ENCODE results near the gene CAMK2D. TPM values are rescaled to one million over a fixed set of nuclear protein-coding genes. Genes with fewer than 3 reads are reported as not detected.
"Not testable (repeated sequence)": the region's sequence is repeated elsewhere in the genome, so short reads cannot be mapped to it uniquely, and the experiment has no call there.

Gene CAMK2D
- total RNA-seq, 2 experiments from 2014 or later: 42.8 to 46.7 TPM

GRCh38 chr4:113773014-113773413 lies 11.5 kb upstream of the CAMK2D start:
- DNase-seq: peak; percentile 2
- peaks cover 27% of the 10 kb centered on the region for H3K4me1 Mint-ChIP-seq
- peak overlapping the region; percentile 27 for H3K27ac Mint-ChIP-seq
- H3K9me3 Mint-ChIP-seq: peaks cover 7% of the 10 kb centered on the region
- H3K4me3 Mint-ChIP-seq: peak overlapping the region; percentile 68
- H3K36me3 Mint-ChIP-seq: peaks cover 6% of the 10 kb centered on the region
- no peaks in the 10 kb centered on the region for H3K27me3 Mint-ChIP-seq

GRCh38 chr4:113772319-113772718 lies 10.8 kb upstream of the CAMK2D start:
- peaks cover 6% of the 10 kb centered on the region for H3K36me3 Mint-ChIP-seq
- H3K4me1 Mint-ChIP-seq: peaks cover 32% of the 10 kb centered on the region
- H3K27me3 Mint-ChIP-seq: no peaks in the 10 kb centered on the region
- H3K9me3 Mint-ChIP-seq: peaks cover 7% of the 10 kb centered on the region
- H3K4me3 Mint-ChIP-seq: no peak overlapping the region
- DNase-seq: no peak
- no peak overlapping the region for H3K27ac Mint-ChIP-seq

DNA sequence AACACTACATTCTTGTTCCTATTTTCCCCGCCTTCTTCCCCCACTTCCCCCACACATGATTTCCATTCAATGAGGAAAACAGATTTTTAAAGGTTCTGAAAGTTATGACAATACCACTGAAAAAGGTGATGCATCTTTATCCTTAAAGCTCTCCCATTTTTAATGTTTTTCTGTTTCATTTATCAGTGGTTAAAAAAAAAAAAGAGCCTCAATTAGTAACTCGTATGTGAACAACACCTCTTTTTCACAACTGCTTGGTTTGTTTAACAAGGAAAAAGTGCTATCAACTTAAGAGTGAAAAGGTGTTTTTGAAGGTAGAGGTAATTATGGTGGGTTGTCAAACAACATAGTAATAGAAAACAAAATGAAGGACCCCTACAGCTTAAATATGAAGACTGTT lies 8.2 kb upstream of the CAMK2D start:
- no peak for DNase-seq
- Mint-ChIP-seq H3K27ac (peak overlapping the region; percentile 82), H3K36me3 (peaks cover 10% of the 10 kb centered on the region), H3K9me3 (peaks cover 7% of the 10 kb centered on the region), H3K4me1 (peaks cover 45% of the 10 kb centered on the region), H3K27me3 (no peaks in the 10 kb centered on the region), H3K4me3 (no peak overlapping the region)

- Mint-ChIP-seq H3K9me3 (peaks cover 7% of the 10 kb centered on the region), H3K36me3 (peaks cover 10% of the 10 kb centered on the region), H3K4me1 (peaks cover 45% of the 10 kb centered on the region), H3K27me3 (no peaks in the 10 kb centered on the region), H3K4me3 (no peak overlapping the region), H3K27ac (no peak overlapping the region)
- DNase-seq: no peak
Measured at GRCh38 chr4:113768952-113769351, 7.4 kb upstream of the CAMK2D start.

- H3K27me3 Mint-ChIP-seq: no peaks in the 10 kb centered on the region
- DNase-seq: no peak
- H3K4me1 Mint-ChIP-seq: peaks cover 46% of the 10 kb centered on the region
- H3K9me3 Mint-ChIP-seq: peaks cover 4% of the 10 kb centered on the region
- H3K27ac Mint-ChIP-seq: no peak overlapping the region
- no peak overlapping the region for H3K4me3 Mint-ChIP-seq
- peaks cover 7% of the 10 kb centered on the region for H3K36me3 Mint-ChIP-seq
Measured at GRCh38 chr4:113766882-113767281, 5.3 kb upstream of the CAMK2D start.

DNA sequence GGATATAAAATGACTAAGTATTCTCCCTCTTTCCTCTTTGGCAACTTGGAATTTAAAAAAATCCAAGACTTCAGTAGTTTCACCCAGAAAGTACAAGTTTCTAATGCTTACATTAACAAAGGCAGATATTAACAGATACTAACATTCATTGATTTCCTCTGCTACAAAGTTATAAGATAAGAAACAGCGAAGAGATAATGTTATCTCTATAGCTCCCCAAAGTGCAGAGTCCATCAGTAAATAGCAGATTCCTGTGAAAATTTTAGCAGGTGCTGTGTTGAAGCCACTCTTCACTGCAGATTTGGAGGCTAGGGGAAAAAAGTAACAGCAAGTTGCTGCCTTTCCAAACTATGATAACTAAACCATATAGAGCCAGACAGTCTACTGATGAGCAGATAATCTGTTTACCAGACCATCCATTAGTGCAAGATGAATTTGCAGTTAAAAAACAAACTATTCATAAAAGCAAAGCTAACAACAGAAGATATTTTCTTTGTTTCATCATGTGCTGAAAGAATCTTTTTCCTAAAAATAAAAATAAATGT lies 3.3 kb upstream of the CAMK2D start:
- peaks cover 11% of the 10 kb centered on the region for H3K36me3 Mint-ChIP-seq
- no peaks in the 10 kb centered on the region for H3K27me3 Mint-ChIP-seq
- no peak for DNase-seq
- no peak overlapping the region for H3K4me3 Mint-ChIP-seq
- peak overlapping the region; percentile 32 for H3K27ac Mint-ChIP-seq
- peaks cover 35% of the 10 kb centered on the region for H3K4me1 Mint-ChIP-seq
- peaks cover 4% of the 10 kb centered on the region for H3K9me3 Mint-ChIP-seq

DNA sequence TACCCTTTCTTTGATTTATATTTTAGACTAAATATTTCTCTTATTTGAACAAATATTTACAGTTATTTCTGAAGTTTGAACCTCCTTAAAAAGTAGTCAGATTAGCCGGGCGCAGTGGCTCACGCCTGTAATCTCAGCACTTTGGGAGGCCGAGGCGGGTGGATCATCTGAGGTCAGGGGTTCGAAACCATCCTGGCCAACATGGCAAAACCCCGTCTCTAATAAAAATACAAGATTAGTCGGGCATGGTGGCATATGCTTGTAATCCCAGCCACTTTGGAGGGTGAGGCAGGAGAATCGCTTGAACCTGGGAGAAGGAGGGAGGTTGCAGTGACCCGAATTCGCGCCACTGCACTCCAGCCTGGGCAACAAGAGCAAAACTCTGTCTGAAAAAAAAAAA lies 2.4 kb upstream of the CAMK2D start:
- H3K27me3 Mint-ChIP-seq: not testable (repeated sequence)

GRCh38 chr4:113763029-113763285 lies 1.4 kb upstream of the CAMK2D start:
- no peak for DNase-seq
- H3K4me1 Mint-ChIP-seq: peaks cover 38% of the 10 kb centered on the region
- no peaks in the 10 kb centered on the region for H3K9me3 Mint-ChIP-seq
- no peaks in the 10 kb centered on the region for H3K27me3 Mint-ChIP-seq
- H3K4me3 Mint-ChIP-seq: peak overlapping the region; percentile 83
- H3K36me3 Mint-ChIP-seq: peaks cover 20% of the 10 kb centered on the region
- peak overlapping the region; percentile 96 for H3K27ac Mint-ChIP-seq

More for the DNA sequence above, 2.4 kb upstream of the CAMK2D start:
- peak overlapping the region; percentile 6 for H3K27ac Mint-ChIP-seq
- H3K4me3 Mint-ChIP-seq, H3K9me3 Mint-ChIP-seq, DNase-seq: not testable (repeated sequence)
- H3K4me1 Mint-ChIP-seq: peaks cover 31% of the 10 kb centered on the region
- peaks cover 13% of the 10 kb centered on the region for H3K36me3 Mint-ChIP-seq

GRCh38 chr4:113762186-113763028 lies 869 bp upstream of the CAMK2D start:
- Mint-ChIP-seq H3K4me1 (peaks cover 39% of the 10 kb centered on the region), H3K27me3 (no peaks in the 10 kb centered on the region), H3K36me3 (peaks cover 26% of the 10 kb centered on the region), H3K9me3 (no peaks in the 10 kb centered on the region), H3K4me3 (peak overlapping the region; percentile 83), H3K27ac (peak overlapping the region; percentile 96)
- DNase-seq: peak; percentile 96

DNA sequence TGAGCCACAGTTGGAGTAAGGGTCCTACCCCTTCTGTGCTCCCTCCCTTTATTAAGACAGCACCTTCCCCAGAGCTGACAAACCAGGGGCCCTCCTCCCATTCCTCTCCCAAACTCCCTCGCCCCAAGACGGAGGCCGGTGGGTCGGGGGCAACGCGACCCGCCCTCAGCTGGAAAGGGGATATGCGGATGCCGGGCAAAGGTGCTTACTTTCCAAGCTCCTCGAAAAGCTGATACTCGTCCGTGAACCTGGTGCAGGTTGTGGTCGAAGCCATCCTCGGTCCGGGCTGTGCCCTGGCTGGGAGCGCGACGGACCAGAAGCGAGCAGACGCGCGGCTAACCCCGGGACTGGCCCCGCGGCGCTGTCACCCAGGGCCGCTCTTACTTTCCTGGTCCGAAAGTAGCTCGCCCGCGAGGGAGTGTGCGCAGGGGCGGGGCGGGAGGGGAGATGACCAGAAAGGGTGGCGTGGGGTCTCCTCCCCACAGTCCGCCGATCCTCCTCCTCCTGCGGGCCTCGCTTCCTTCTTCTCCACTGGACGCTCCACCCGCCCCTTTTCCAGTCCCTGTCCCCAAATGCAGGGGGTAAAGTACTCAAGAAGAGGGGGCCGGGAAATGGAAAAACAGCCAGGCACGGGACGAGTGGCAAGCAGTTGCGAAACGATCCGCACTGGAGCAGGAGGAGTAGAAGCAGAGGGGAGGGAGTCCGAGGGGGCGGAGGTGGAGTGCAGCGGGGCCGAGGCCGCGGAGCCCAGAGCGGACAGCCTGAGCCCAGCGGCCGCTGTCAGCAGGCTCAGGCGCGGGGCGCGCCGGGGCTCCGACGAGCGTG lies 531 bp downstream of the CAMK2D start:
- peak; percentile 53 for DNase-seq
- H3K4me1 Mint-ChIP-seq: peaks cover 42% of the 10 kb centered on the region
- H3K9me3 Mint-ChIP-seq: no peaks in the 10 kb centered on the region
- no peaks in the 10 kb centered on the region for H3K27me3 Mint-ChIP-seq
- peak overlapping the region; percentile 96 for H3K4me3 Mint-ChIP-seq
- peak overlapping the region; percentile 97 for H3K27ac Mint-ChIP-seq
- H3K36me3 Mint-ChIP-seq: peaks cover 31% of the 10 kb centered on the region

- H3K27ac Mint-ChIP-seq: peak overlapping the region; percentile 97
- H3K36me3 Mint-ChIP-seq: peaks cover 35% of the 10 kb centered on the region
- H3K4me1 Mint-ChIP-seq: peaks cover 43% of the 10 kb centered on the region
- no peaks in the 10 kb centered on the region for H3K9me3 Mint-ChIP-seq
- peak; percentile 19 for DNase-seq
- peak overlapping the region; percentile 96 for H3K4me3 Mint-ChIP-seq
- no peaks in the 10 kb centered on the region for H3K27me3 Mint-ChIP-seq
Measured at GRCh38 chr4:113760094-113760794, 1.3 kb downstream of the CAMK2D start.

DNA sequence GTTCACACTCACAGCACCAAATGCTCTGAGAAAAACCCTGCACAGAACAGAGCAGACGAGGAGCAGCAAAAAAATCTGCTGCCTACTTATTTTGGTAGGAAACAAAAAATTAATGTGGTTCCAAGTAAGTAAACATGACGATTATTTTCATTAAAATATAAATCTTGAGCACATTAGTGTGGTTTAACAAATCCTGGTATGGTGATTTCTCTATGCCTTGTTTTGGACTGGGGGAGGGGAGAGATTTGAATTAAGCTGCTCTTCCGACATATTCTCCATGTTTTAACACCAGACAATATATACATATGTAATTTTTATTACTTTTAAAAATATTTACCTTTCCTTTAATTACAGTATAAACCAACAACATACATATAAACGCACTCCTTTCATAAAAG lies 1.8 kb downstream of the CAMK2D start:
- Mint-ChIP-seq H3K27me3 (no peaks in the 10 kb centered on the region), H3K9me3 (no peaks in the 10 kb centered on the region), H3K4me3 (peak overlapping the region; percentile 96), H3K27ac (peak overlapping the region; percentile 97), H3K36me3 (peaks cover 40% of the 10 kb centered on the region), H3K4me1 (peaks cover 45% of the 10 kb centered on the region)
- DNase-seq: no peak

DNA sequence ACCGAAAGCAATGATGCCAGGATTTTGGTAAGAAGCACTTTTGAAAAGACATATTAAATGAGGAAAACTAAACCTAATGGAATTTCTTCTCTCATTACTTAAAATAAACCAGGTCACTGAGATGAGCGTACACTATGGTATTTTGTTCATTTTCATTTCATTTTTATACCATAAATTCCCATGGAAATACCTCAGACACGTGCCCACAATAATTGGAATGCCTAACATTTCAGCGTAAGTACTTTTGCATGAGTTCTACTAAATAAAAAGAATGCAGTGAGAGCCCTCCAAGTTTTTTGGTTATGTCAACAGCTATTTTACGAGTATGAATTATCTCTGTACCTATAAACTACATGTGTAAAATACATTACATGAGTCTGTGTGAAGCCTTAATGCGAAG lies 3.2 kb downstream of the CAMK2D start:
- Mint-ChIP-seq H3K27ac (peak overlapping the region; percentile 78), H3K4me3 (peak overlapping the region; percentile 96), H3K36me3 (peaks cover 40% of the 10 kb centered on the region), H3K27me3 (no peaks in the 10 kb centered on the region), H3K9me3 (no peaks in the 10 kb centered on the region), H3K4me1 (peaks cover 47% of the 10 kb centered on the region)
- no peak for DNase-seq

DNA sequence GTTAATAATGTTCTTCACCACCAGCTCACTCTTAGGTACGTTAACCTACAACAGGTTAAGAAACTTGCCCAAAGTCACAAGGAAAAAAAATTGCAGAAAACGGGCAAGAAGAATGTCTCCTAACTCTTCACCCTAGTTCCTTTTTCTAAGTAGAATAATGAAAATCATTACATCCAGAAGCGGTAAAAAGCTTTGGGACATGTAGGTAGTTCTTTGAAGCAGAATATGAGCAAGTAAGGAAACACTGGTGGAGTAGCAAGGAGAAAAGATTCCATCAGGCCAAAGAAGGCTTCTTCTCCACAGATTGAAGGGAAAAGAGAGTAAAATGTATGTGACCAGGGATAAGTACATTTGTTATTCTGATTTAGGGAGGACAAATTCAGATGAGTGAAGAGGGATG lies 4.1 kb downstream of the CAMK2D start:
- no peaks in the 10 kb centered on the region for H3K27me3 Mint-ChIP-seq
- H3K9me3 Mint-ChIP-seq: no peaks in the 10 kb centered on the region
- H3K27ac Mint-ChIP-seq: peak overlapping the region; percentile 78
- peaks cover 45% of the 10 kb centered on the region for H3K36me3 Mint-ChIP-seq
- DNase-seq: no peak
- peak overlapping the region; percentile 96 for H3K4me3 Mint-ChIP-seq
- H3K4me1 Mint-ChIP-seq: peaks cover 47% of the 10 kb centered on the region

DNA sequence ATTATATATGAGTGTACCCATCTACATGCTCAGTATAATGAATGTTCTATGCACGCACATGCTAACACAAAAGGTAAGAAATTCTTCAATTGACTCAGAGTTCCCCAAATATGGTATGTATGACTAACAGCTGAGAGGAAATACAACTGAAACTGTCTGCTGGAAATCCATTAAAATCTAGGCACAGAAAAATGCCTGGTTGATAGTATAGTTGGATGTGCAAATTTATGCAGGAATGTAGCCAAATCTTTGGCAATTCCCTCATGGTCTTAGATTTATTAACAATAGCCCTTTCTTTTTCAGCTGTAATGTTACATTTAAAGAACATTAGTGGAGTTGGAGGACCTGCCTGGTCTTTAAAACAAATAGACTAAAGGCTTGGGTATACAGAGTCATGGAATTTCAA lies 5.5 kb downstream of the CAMK2D start:
- H3K9me3 Mint-ChIP-seq: no peaks in the 10 kb centered on the region
- H3K4me1 Mint-ChIP-seq: peaks cover 48% of the 10 kb centered on the region
- DNase-seq: no peak
- H3K36me3 Mint-ChIP-seq: peaks cover 49% of the 10 kb centered on the region
- H3K4me3 Mint-ChIP-seq: peak overlapping the region; percentile 34
- H3K27ac Mint-ChIP-seq: peak overlapping the region; percentile 68
- no peaks in the 10 kb centered on the region for H3K27me3 Mint-ChIP-seq
